Endothelial cell of umbilical vein (primary cell): ENCODE results near the gene GRID2IP. TPM values are rescaled to one million over a fixed set of nuclear protein-coding genes. Genes with fewer than 3 reads are reported as not detected.

Source experiments
- BruUV-seq: library from RNA; stranded (reverse); fragments of 400-500 nt; replicated peaks from 2 replicates; lab custom pipeline; 2021; lab: Mats Ljungman, UMichigan
- CTCF ChIA-PET: fragments of 300-600, 350-600 bp; sonication (Branson Sonifier 250); formaldehyde crosslinking; loops from one replicate; lab custom pipeline; 2021; ENCODE audit warnings: antibody characterized with exemption, inconsistent platforms; lab: Charles Lee
- POLR2A ChIA-PET: fragments of 300-600, 350-600 bp; sonication (Branson Sonifier 250); formaldehyde crosslinking; loops from one replicate; lab custom pipeline; 2021; ENCODE audit warnings: antibody characterized with exemption, inconsistent platforms; lab: Charles Lee
- DNase-seq: peaks from one replicate; pipeline ENCODE4 v3.0.0-alpha.2; 2011; ENCODE audit warnings: low read depth, low spot score
- FAIRE-seq: peaks from 2 replicates; lab custom pipeline; 2011; peaks lifted over from hg19 to GRCh38; lab: Jason Lieb, UNC
- H2AFZ ChIP-seq: 2 replicates; pipeline ENCODE4 v1.6.0; 2012; ENCODE audit warnings: low read depth, low read length, control low read depth, inconsistent platforms
- H3K27ac ChIP-seq: 2 replicates; pipeline ENCODE4 v1.5.1; 2011; ENCODE audit warnings: low read depth, mild to moderate bottlenecking, control low read depth, low read length, moderate library complexity; ENCODE audit not compliant: insufficient read depth
- H3K27me3 ChIP-seq, 2 experiments: 2 replicates each; pipeline versions ENCODE4 v1.6.0 to v1.6.1; 2011; ENCODE audit warnings: low read length in 2 of 2, mixed read lengths in 1 of 2; ENCODE audit not compliant: control insufficient read depth in 2 of 2, insufficient read depth in 2 of 2
- H3K36me3 ChIP-seq, 2 experiments: 2 replicates in 1 of 2; 3 replicates in 1 of 2; pipeline ENCODE4 v1.5.1; 2011; ENCODE audit warnings: low read length in 2 of 2, mild to moderate bottlenecking in 1 of 2, moderate library complexity in 1 of 2; ENCODE audit not compliant: control insufficient read depth in 2 of 2, insufficient read depth in 2 of 2; ENCODE audit errors: extremely low read depth in 1 of 2
- H3K4me1 ChIP-seq: 3 replicates; pipeline ENCODE4 v1.5.1; 2011; ENCODE audit warnings: mild to moderate bottlenecking, low read length; ENCODE audit not compliant: control insufficient read depth, insufficient read depth; ENCODE audit errors: extremely low read depth
- H3K4me2 ChIP-seq: 2 replicates; pipeline ENCODE4 v1.6.1; 2011; ENCODE audit warnings: low read length, control low read depth, mixed read lengths; ENCODE audit not compliant: insufficient read depth
- H3K4me3 ChIP-seq, 3 experiments: fragments of 200-600 bp in 1 of 3; sonication (generic), shearing (Covaris generic) in 1 of 3; replicated peaks in 1 of 3; 2 replicates each; pipeline ENCODE4 v1.5.1; 2011 to 2016; ENCODE audit warnings: control low read depth in 3 of 3, low read length in 3 of 3, mild to moderate bottlenecking in 2 of 3, inconsistent platforms in 1 of 3, low read depth in 1 of 3, moderate library complexity in 1 of 3; ENCODE audit not compliant: insufficient read depth in 1 of 3
- H3K79me2 ChIP-seq: 2 replicates; pipeline ENCODE4 v1.6.0; 2012; ENCODE audit warnings: low read length, inconsistent platforms; ENCODE audit not compliant: control insufficient read depth, insufficient read depth
- H3K9ac ChIP-seq: replicated peaks from 2 replicates; pipeline ENCODE3; 2011; ENCODE audit warnings: low read length, control low read depth; ENCODE audit not compliant: insufficient read depth; ENCODE audit errors: extremely low read depth
- H3K9me1 ChIP-seq: replicated peaks from 3 replicates; pipeline ENCODE4 v1.6.0; 2011; ENCODE audit warnings: mild to moderate bottlenecking, low read length; ENCODE audit not compliant: control insufficient read depth, insufficient read depth; ENCODE audit errors: extremely low read depth
- H3K9me3 ChIP-seq: replicated peaks from 2 replicates; pipeline ENCODE4 v1.5.1; 2012; ENCODE audit warnings: low read length, inconsistent platforms; ENCODE audit not compliant: control insufficient read depth, insufficient read depth
- H4K20me1 ChIP-seq: replicated peaks from 2 replicates; pipeline ENCODE3; 2011; ENCODE audit warnings: mild to moderate bottlenecking, low read length; ENCODE audit not compliant: control insufficient read depth, insufficient read depth; ENCODE audit errors: extremely low read depth
- EZH2 ChIP-seq: IDR thresholded peaks from 2 replicates; pipeline ENCODE4 v1.6.1; 2012; ENCODE audit warnings: borderline replicate concordance, low read depth, mild to moderate bottlenecking, moderate library complexity, low read length, inconsistent platforms; ENCODE audit not compliant: severe bottlenecking
- FOS ChIP-seq: IDR thresholded peaks from 2 replicates; pipeline ENCODE4 v1.6.1; 2011; ENCODE audit warnings: mild to moderate bottlenecking, low read length, moderate library complexity, borderline replicate concordance; ENCODE audit not compliant: insufficient read depth
- GATA2 ChIP-seq: IDR thresholded peaks from 2 replicates; pipeline ENCODE4 v1.7.0; 2011; ENCODE audit warnings: low read depth, mild to moderate bottlenecking, moderate library complexity, mixed read lengths, low read length; ENCODE audit not compliant: insufficient read length, insufficient read depth
- JUN ChIP-seq: IDR thresholded peaks from 2 replicates; pipeline ENCODE4 v1.6.1; 2011; ENCODE audit warnings: borderline replicate concordance, low read depth; ENCODE audit not compliant: insufficient read length, insufficient read depth
- MAX ChIP-seq: IDR thresholded peaks from 2 replicates; pipeline ENCODE4 v1.6.1; 2011; ENCODE audit not compliant: insufficient read depth, insufficient read length
- MYC ChIP-seq: IDR thresholded peaks from one replicate; pipeline ENCODE4 v1.6.1; 2011; ENCODE audit warnings: mild to moderate bottlenecking, low read depth, low read length
- POLR2A ChIP-seq: IDR thresholded peaks from 2 replicates; pipeline ENCODE4 v1.6.1; 2012; ENCODE audit warnings: low read depth, mild to moderate bottlenecking, control low read depth, low read length
- POLR2AphosphoS5 ChIP-seq: IDR thresholded peaks from 2 replicates; pipeline ENCODE4 v1.6.1; 2012; ENCODE audit warnings: low read depth, mild to moderate bottlenecking, control low read depth, low read length, moderate library complexity; ENCODE audit not compliant: insufficient read depth
- dilution Hi-C: fragments of 300-500 bp; cut with MboI; formaldehyde crosslinking; loops from one replicate; pipeline ENCODE4 v1.15.0; 2019; ENCODE audit warnings: low sequenced_read_pairs; ENCODE audit not compliant: extremely low pct_ligation_motif_present
- intact Hi-C: fragments of 100-400 bp; cut with micrococcal nuclease; formaldehyde crosslinking; loops from one replicate; pipeline ENCODE4 v1.10.0; 2022
- polyA plus RNA-seq, 4 experiments: library from polyadenylated mRNA; depleted of rRNA in 3 of 4; stranded (reverse) in 3 of 4; unstranded in 1 of 4; fragments of >200 nt; gene quantifications; 2 replicates each; pipeline versions ENCODE4 v1.2.1 to v1.2.3, GENCODE V29; 2011 to 2012; ENCODE audit warnings: missing spikeins in 1 of 4
- total RNA-seq: library from RNA; stranded (reverse); gene quantifications from 2 replicates; pipeline ENCODE4 v1.2.3, GENCODE V29; 2021
- TF ChIP-seq, protein P1 (sequence below), 2 donors: IDR thresholded peaks; 1 replicate in 1 of 2; 2 replicates in 1 of 2; pipeline ENCODE4 v1.5.1; 2011; ENCODE audit warnings: low read length in 2 of 2, mild to moderate bottlenecking in 2 of 2, moderate library complexity in 2 of 2, control low read depth in 1 of 2, inconsistent platforms in 1 of 2, low read depth in 1 of 2; ENCODE audit not compliant: insufficient read depth in 1 of 2; ENCODE audit errors: extremely low read depth in 1 of 2

Gene GRID2IP
- total and polyA plus RNA-seq, 2 donors (not counting 3 experiments of a cell fraction or from before 2014, with no cell fraction given) = not detected

- Histone ChIP-seq H4K20me1 (no peaks in the 10 kb centered on the region), H3K27ac (no peak overlapping the region), H3K9ac (no peak overlapping the region), H3K36me3 (no peaks in the 10 kb centered on the region), H3K4me3 (no peak overlapping the region), H3K27me3 (peaks cover 0 to 2% of the 10 kb centered on the region in 2 experiments), H3K9me1 (no peaks in the 10 kb centered on the region), H3K4me2 (no peak overlapping the region), H2AFZ (no peak overlapping the region), H3K79me2 (no peaks in the 10 kb centered on the region), H3K4me1 (no peaks in the 10 kb centered on the region), H3K9me3 (no peaks in the 10 kb centered on the region)
- FAIRE-seq (no peak), DNase-seq (no peak)
- intact Hi-C loops (no loop called here), dilution Hi-C loops (no loop called here)
- ChIA-PET CTCF (interaction anchor here (0.9 kb wide), 1 partner anchor 9 kb away, joined by 3 read pairs; no protein-coding TSS in a partner anchor), POLR2A (no interaction called here)
- no TSS peak for BruUV-seq
- no peak for TF ChIP-seq EZH2
- TF ChIP-seq POLR2AphosphoS5 = no peak
- TF ChIP-seq JUN = no peak
- TF ChIP-seq MYC = no peak
- TF ChIP-seq, protein P1, sequence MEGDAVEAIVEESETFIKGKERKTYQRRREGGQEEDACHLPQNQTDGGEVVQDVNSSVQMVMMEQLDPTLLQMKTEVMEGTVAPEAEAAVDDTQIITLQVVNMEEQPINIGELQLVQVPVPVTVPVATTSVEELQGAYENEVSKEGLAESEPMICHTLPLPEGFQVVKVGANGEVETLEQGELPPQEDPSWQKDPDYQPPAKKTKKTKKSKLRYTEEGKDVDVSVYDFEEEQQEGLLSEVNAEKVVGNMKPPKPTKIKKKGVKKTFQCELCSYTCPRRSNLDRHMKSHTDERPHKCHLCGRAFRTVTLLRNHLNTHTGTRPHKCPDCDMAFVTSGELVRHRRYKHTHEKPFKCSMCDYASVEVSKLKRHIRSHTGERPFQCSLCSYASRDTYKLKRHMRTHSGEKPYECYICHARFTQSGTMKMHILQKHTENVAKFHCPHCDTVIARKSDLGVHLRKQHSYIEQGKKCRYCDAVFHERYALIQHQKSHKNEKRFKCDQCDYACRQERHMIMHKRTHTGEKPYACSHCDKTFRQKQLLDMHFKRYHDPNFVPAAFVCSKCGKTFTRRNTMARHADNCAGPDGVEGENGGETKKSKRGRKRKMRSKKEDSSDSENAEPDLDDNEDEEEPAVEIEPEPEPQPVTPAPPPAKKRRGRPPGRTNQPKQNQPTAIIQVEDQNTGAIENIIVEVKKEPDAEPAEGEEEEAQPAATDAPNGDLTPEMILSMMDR (IDR thresholded peaks at IDR 0.05; ENCODE audit: extremely low read depth in 1 of 2, insufficient read depth in 1 of 2, low read depth in 1 of 2, low read length in 2 of 2) = no peak
- TF ChIP-seq GATA2 = no peak
- TF ChIP-seq MAX = no peak
- no peak for TF ChIP-seq POLR2A
- TF ChIP-seq FOS = no peak
These were observed 53.3 kb downstream of the GRID2IP start for GRCh38 chr7:6497994-6498393.
